Psoas muscle (tissue), 8 donors: Measurements from ENCODE around the gene ABHD12B. TPM values are rescaled to one million over a fixed set of nuclear protein-coding genes. Genes with fewer than 3 reads are reported as not detected.

ENCODE experiments used
- ATAC-seq, 4 donors: fragments of 200-7000 bp; cut with Tn5 transposase; one replicate each; pipeline ENCODE4 v1.9.1; 2020; ENCODE audit warnings: moderate library complexity in 3 of 4, mild to moderate bottlenecking in 2 of 4
- DNase-seq, 2 donors: peaks; one replicate each; pipeline ENCODE4 v3.0.0-alpha.2; 2020
- H3K27ac ChIP-seq: fragments of 200-600 bp; one replicate; pipeline ENCODE4 v1.8.0; 2022
- H3K27me3 ChIP-seq, 3 donors: fragments of 200-600 bp in 1 of 3; one replicate each; pipeline versions ENCODE4 v1.6.1 to v1.8.0; 2013 to 2022; ENCODE audit warnings: low read length in 2 of 3, mild to moderate bottlenecking in 2 of 3, moderate library complexity in 1 of 3; ENCODE audit not compliant: insufficient read depth in 3 of 3
- H3K36me3 ChIP-seq, 2 donors: fragments of 200-600 bp in 1 of 2; one replicate each; pipeline versions ENCODE4 v1.6.1 to v1.8.0; 2013 to 2022; ENCODE audit warnings: low read depth in 1 of 2, mild to moderate bottlenecking in 1 of 2, moderate library complexity in 1 of 2; ENCODE audit not compliant: insufficient read depth in 1 of 2
- H3K4me1 ChIP-seq: fragments of 200-600 bp; one replicate; pipeline ENCODE4 v1.8.0; 2022
- H3K4me3 ChIP-seq: fragments of 200-600 bp; one replicate; pipeline ENCODE4 v1.8.0; 2022; ENCODE audit warnings: mild to moderate bottlenecking
- H3K9me3 ChIP-seq: fragments of 200-600 bp; one replicate; pipeline ENCODE4 v1.8.0; 2022
- CTCF ChIP-seq: fragments of 200-600 bp; IDR thresholded peaks from one replicate; pipeline ENCODE4 v1.8.0; 2022; ENCODE audit warnings: antibody characterized with exemption
- WGBS, 3 donors: extraction: QIAGEN DNeasy Blood & Tissue Kit; methylation state at CpG; one replicate each; pipeline versions ENCODE4 v1.1.6 to v1.1.7; 2013; 5-methylcytosine and 5-hydroxymethylcytosine counted together
- intact Hi-C, 2 donors: fragments of 100-400 bp; cut with DNase I; formaldehyde crosslinking; loops; one replicate each; pipeline versions ENCODE4 v1.11.0 to v1.14.2; 2022
- polyA plus RNA-seq, 3 donors: library from polyadenylated mRNA; stranded (reverse); fragments of 200-250 nt; gene quantifications; one replicate each; pipeline ENCODE4 v1.2.3, GENCODE V29; 2013
- total RNA-seq, 4 donors: library from RNA; stranded (reverse); fragmentation: NEBNext Ultra II Directional in 2 of 4; extraction: Animal tissue kit (Norgen Biotek cat#: 25700) in 2 of 4; gene quantifications; one replicate each; pipeline versions ENCODE4 v1.2.1 to v1.2.4, GENCODE V29; 2021 to 2023
- donor health status: healthy with polysubstance abuse.
- donor health status: DM: no; HTN: no; CAD: no; lungs with moderate emphysema.
- donor health status: Bipolar disorder and iron deficiency.
- donor health status: healthy.
- donor health status: DM: yes; HTN: yes; CAD: no.
- donor health status: DM: no; HTN: no; CAD: no.
- donor health status: DM: no; HTN: no; CAD: no.
- donor health status: DM: yes; HTN: yes; CAD: no.

ABHD12B gene
- total and polyA plus RNA-seq, 7 donors: not detected

GRCh38 chr14:50825307-50825706 is 46.5 kb upstream of the ABHD12B start:
- H3K4me1 ChIP-seq: peaks cover 69% of the 10 kb centered on the region
- intact Hi-C loops: no loop called here
- H3K4me3 ChIP-seq: no peak overlapping the region
- no peaks in the 10 kb centered on the region for H3K9me3 ChIP-seq
- DNase-seq (no peak), ATAC-seq (no peak)
- 94 to 100% (median 98%) methylated on average over 1 of the region's 1 CpG for WGBS, 3 donors
- TF ChIP-seq CTCF: no peak
- no peak overlapping the region for H3K27ac ChIP-seq
- H3K36me3 ChIP-seq: no peaks in the 10 kb centered on the region
- H3K27me3 ChIP-seq: no peaks in the 10 kb centered on the region

DNA sequence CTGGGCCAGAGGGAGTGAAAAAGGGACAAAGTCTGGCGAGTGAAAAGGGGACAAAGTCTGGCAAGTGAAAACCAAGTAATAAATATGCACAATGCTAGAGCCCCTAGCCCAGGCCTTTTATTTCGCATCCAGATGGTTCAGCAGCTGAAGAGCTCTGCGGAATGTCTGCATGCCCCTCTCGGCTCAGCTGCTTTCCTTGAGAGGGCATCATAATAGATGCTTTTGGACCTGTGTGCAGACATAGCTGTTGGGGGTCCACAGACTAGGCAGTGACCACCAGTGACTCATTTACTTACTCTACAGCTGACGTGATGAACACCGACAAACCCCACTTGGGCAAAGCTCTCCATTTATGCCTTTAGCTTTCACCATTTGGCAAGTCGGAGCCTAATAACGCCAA is 45.2 kb upstream of the ABHD12B start:
- intact Hi-C loops: no loop called here
- Histone ChIP-seq H3K36me3 (no peaks in the 10 kb centered on the region), H3K9me3 (no peaks in the 10 kb centered on the region), H3K4me3 (no peak overlapping the region), H3K27ac (no peak overlapping the region), H3K4me1 (peaks cover 58% of the 10 kb centered on the region), H3K27me3 (no peaks in the 10 kb centered on the region)
- WGBS, 3 donors: 89 to 97% (median 89%) methylated on average over 8 of the region's 8 CpGs
- no peak for DNase-seq
- no peak for ATAC-seq
- TF ChIP-seq CTCF: no peak

GRCh38 chr14:50828721-50829488 is 42.9 kb upstream of the ABHD12B start:
- H3K4me3 ChIP-seq: peak overlapping the region; percentile 94

DNA sequence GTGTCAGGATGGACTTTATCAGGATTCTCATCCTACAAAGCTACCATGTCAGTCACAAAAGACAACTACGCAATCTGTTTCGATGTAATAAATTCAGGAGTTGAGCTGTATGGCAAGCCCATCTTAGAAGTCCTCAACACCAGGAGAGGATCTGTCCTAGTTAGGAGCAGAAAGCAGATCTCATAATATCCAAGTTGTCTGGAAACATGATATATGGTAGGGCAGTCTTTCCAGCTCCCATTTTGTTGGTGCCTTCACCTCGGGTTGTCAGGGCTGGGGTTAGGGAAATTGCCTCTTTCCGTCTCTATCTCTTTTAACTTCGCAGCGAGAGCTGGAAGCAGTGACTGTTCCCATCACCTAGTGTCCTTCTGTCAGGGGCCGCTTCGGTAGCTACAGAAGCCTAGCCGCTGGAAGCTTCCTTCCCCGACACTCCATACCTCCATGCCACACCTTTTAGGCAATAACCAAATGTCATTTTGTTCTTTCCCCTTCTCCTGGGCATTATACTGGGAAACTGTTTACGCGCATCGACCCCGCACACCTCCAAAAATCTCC is 42.3 kb upstream of the ABHD12B start:
- intact Hi-C loops: loop anchor here in 1 of 2 donors (2.0 kb wide), 1 partner anchor 31 kb away; no protein-coding TSS in a partner anchor
- H3K36me3 ChIP-seq: no peaks in the 10 kb centered on the region
- H3K27me3 ChIP-seq: no peaks in the 10 kb centered on the region
- WGBS, 3 donors: 11 to 25% (median 13%) methylated on average over 14 of the region's 14 CpGs
- ATAC-seq: peak in 3 of 4 donors; percentile 4 to 26 (median 5)
- H3K4me1 ChIP-seq: peaks cover 36% of the 10 kb centered on the region
- peak overlapping the region; percentile 94 for H3K4me3 ChIP-seq
- DNase-seq: no peak
- H3K27ac ChIP-seq: peak overlapping the region; percentile 95
- TF ChIP-seq CTCF: no peak
- H3K9me3 ChIP-seq: no peaks in the 10 kb centered on the region

More at GRCh38 chr14:50828721-50829488, 42.9 kb upstream of the ABHD12B start:
- no peaks in the 10 kb centered on the region for H3K9me3 ChIP-seq
- intact Hi-C loops: no loop called here
- TF ChIP-seq CTCF: no peak
- WGBS, 3 donors: 56 to 72% (median 64%) methylated on average over 10 of the region's 10 CpGs
- H3K36me3 ChIP-seq: no peaks in the 10 kb centered on the region
- DNase-seq (no peak), ATAC-seq (no peak)
- peak overlapping the region; percentile 95 for H3K27ac ChIP-seq
- peaks cover 37% of the 10 kb centered on the region for H3K4me1 ChIP-seq
- no peaks in the 10 kb centered on the region for H3K27me3 ChIP-seq
